HEK293 (cell line): Measurements from ENCODE around the gene DBN1.
A peak's percentile ranks its signal among the peaks of the same experiment; 100 is the strongest.

Experiments
- CTCF ChIA-PET: fragments of 350-600 bp; formaldehyde crosslinking; extraction: SDS; loops from one replicate; lab custom pipeline; 2021; ENCODE audit warnings: antibody characterized with exemption; lab: Yijun Ruan, JAX
- POLR2A ChIA-PET: fragments of 300-600 bp; formaldehyde crosslinking; extraction: SDS; loops from one replicate; lab custom pipeline; 2020; ENCODE audit warnings: antibody characterized with exemption, inconsistent platforms; lab: Yijun Ruan, JAX
- H3K27ac ChIP-seq: fragments of 200-500 bp; sonication (Bioruptor generic); 2 replicates; pipeline ENCODE4 v1.5.1; 2014; ENCODE audit warnings: low read depth, low read length, control low read depth, inconsistent platforms; ENCODE audit errors: extremely low read depth
- H3K36me3 ChIP-seq, 2 experiments: fragments of 200-500 bp in 1 of 2; sonication (Bioruptor generic) in 1 of 2; 1 replicate in 1 of 2; 2 replicates in 1 of 2; pipeline ENCODE4 v1.5.1; 2014 to 2017; ENCODE audit warnings: inconsistent platforms in 2 of 2, low read length in 2 of 2; ENCODE audit not compliant: control insufficient read depth in 2 of 2, insufficient read depth in 1 of 2
- H3K4me1 ChIP-seq: fragments of 200-500 bp; sonication (Bioruptor generic); 2 replicates; pipeline ENCODE4 v1.5.1; 2014; ENCODE audit warnings: mild to moderate bottlenecking, low read length, inconsistent platforms; ENCODE audit not compliant: control insufficient read depth, insufficient read depth
- H3K4me3 ChIP-seq: 2 replicates; pipeline ENCODE4 v1.5.1; 2011; ENCODE audit warnings: low read depth, mild to moderate bottlenecking, control low read depth, low read length, moderate library complexity
- H3K9me3 ChIP-seq: fragments of 200-500 bp; sonication (Bioruptor generic); 2 replicates; pipeline ENCODE4 v1.5.1; 2014; ENCODE audit warnings: low read depth, low read length, inconsistent platforms; ENCODE audit not compliant: control insufficient read depth, insufficient read depth
- HOXD13 ChIP-seq: sonication (generic); formaldehyde crosslinking; IDR thresholded peaks from 2 replicates; pipeline ENCODE4 v1.8.0; 2022; ENCODE audit warnings: missing genetic modification reagents, borderline replicate concordance
- INSM2 ChIP-seq: fragments of 450-650 bp; formaldehyde crosslinking; IDR thresholded peaks from 2 replicates; pipeline ENCODE4 v1.5.1; 2016; ENCODE audit warnings: missing biosample characterization, missing genetic modification characterization
- KLF9 ChIP-seq: fragments of 450-650 bp; formaldehyde crosslinking; IDR thresholded peaks from 2 replicates; pipeline ENCODE4 v1.5.1; 2016; ENCODE audit warnings: missing biosample characterization, missing genetic modification characterization, low read depth
- SP2 ChIP-seq: fragments of 450-650 bp; formaldehyde crosslinking; IDR thresholded peaks from 2 replicates; pipeline ENCODE4 v1.5.1; 2016; ENCODE audit warnings: missing biosample characterization, missing genetic modification characterization
- SP3 ChIP-seq: fragments of 450-650 bp; formaldehyde crosslinking; IDR thresholded peaks from 2 replicates; pipeline ENCODE4 v1.5.1; 2016; ENCODE audit warnings: missing biosample characterization, missing genetic modification characterization
- ZIC2 ChIP-seq: fragments of 450-650 bp; formaldehyde crosslinking; IDR thresholded peaks from 2 replicates; pipeline ENCODE4 v1.5.1; 2016; ENCODE audit warnings: missing biosample characterization, missing genetic modification characterization
- ZNF133 ChIP-seq: fragments of 450-650 bp; formaldehyde crosslinking; IDR thresholded peaks from 2 replicates; pipeline ENCODE4 v1.5.1; 2016; ENCODE audit warnings: missing biosample characterization, missing genetic modification characterization
- ZNF366 ChIP-seq: fragments of 450-650 bp; formaldehyde crosslinking; conservative IDR thresholded peaks from 2 replicates; pipeline ENCODE4 v1.5.1; 2016; ENCODE audit warnings: missing biosample characterization, missing genetic modification characterization
- ZNF391 ChIP-seq: fragments of 450-650 bp; formaldehyde crosslinking; IDR thresholded peaks from 2 replicates; pipeline ENCODE4 v1.5.1; 2016; ENCODE audit warnings: low read depth, missing biosample characterization, missing genetic modification characterization, borderline replicate concordance
- ZNF394 ChIP-seq: fragments of 450-650 bp; formaldehyde crosslinking; IDR thresholded peaks from 2 replicates; pipeline ENCODE4 v1.5.1; 2016; ENCODE audit warnings: missing biosample characterization, missing genetic modification characterization, mild to moderate bottlenecking, moderate library complexity, borderline replicate concordance
- ZNF473 ChIP-seq: fragments of 450-650 bp; formaldehyde crosslinking; IDR thresholded peaks from 2 replicates; pipeline ENCODE4 v1.5.1; 2017; ENCODE audit warnings: missing biosample characterization, missing genetic modification characterization
- ZNF600 ChIP-seq: fragments of 450-650 bp; formaldehyde crosslinking; IDR thresholded peaks from 2 replicates; pipeline ENCODE4 v1.5.1; 2016; ENCODE audit warnings: missing biosample characterization, missing genetic modification characterization
- ZSCAN18 ChIP-seq: fragments of 450-650 bp; formaldehyde crosslinking; IDR thresholded peaks from 2 replicates; pipeline ENCODE4 v1.5.1; 2016; ENCODE audit warnings: missing biosample characterization, missing genetic modification characterization
- TF ChIP-seq, protein P1 (sequence below): fragments of 450-650 bp; formaldehyde crosslinking; IDR thresholded peaks from 2 replicates; pipeline ENCODE4 v1.5.1; 2017; ENCODE audit warnings: missing biosample characterization, missing genetic modification characterization

The DBN1 gene

GRCh38 chr5:177472460-177473442, 683 bp downstream of the DBN1 start (continued):
- TF ChIP-seq, protein P1, sequence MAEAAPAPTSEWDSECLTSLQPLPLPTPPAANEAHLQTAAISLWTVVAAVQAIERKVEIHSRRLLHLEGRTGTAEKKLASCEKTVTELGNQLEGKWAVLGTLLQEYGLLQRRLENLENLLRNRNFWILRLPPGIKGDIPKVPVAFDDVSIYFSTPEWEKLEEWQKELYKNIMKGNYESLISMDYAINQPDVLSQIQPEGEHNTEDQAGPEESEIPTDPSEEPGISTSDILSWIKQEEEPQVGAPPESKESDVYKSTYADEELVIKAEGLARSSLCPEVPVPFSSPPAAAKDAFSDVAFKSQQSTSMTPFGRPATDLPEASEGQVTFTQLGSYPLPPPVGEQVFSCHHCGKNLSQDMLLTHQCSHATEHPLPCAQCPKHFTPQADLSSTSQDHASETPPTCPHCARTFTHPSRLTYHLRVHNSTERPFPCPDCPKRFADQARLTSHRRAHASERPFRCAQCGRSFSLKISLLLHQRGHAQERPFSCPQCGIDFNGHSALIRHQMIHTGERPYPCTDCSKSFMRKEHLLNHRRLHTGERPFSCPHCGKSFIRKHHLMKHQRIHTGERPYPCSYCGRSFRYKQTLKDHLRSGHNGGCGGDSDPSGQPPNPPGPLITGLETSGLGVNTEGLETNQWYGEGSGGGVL (tag by site-specific recombination), result peak; percentile 84
- TF ChIP-seq ZNF473 (tag by site-specific recombination) (no peak), ZNF394 (tag by site-specific recombination) (no peak), ZNF133 (tag by site-specific recombination) (no peak), INSM2 (tag by site-specific recombination) (peak; percentile 39; the same call in 1 of the 2 replicates), ZNF391 (no peak), SP3 (tag by site-specific recombination) (peak; percentile 91), SP2 (peak; percentile 35; the same call in 1 of the 2 replicates), ZNF366 (tag by site-specific recombination) (no peak), KLF9 (tag by site-specific recombination) (peak; percentile 69)

- H3K27ac ChIP-seq, result peak overlapping the region; percentile 82; the same call in 1 of the 2 replicates
- peak overlapping the region; percentile 85 for H3K4me3 ChIP-seq
- peaks cover 3 to 44% of the 10 kb centered on the region in 2 experiments; a peak in 2 of 3 replicates for H3K36me3 ChIP-seq
- H3K9me3 ChIP-seq, result no peaks in the 10 kb centered on the region
- TF ChIP-seq ZSCAN18 (tag by site-specific recombination) (no peak), ZIC2 (tag by site-specific recombination) (peak; percentile 87)
- ChIA-PET CTCF (interaction anchor here (0.8 to 3.1 kb wide), 6 partner anchors 15 to 162 kb away, joined by 3 to 14 read pairs (median 6); no protein-coding TSS in a partner anchor), POLR2A (interaction anchor here (0.7 to 7.3 kb wide), 11 partner anchors 9 to 101 kb away, joined by 3 to 102 read pairs (median 4); partner anchors contain the start of genes DDX41, DOK3 and PDLIM7)
- H3K4me1 ChIP-seq, result peaks cover 4% of the 10 kb centered on the region
Observed at GRCh38 chr5:177471610-177472356, 1.7 kb downstream of the DBN1 start.

GRCh38 chr5:177470759-177471536, 2.5 kb downstream of the DBN1 start:
- ChIA-PET CTCF (interaction anchor here (0.7 to 3.1 kb wide), 4 partner anchors 14 to 25 kb away, joined by 7 to 14 read pairs (median 10); no protein-coding TSS in a partner anchor), POLR2A (interaction anchor here (0.7 to 7.3 kb wide), 6 partner anchors 8 to 100 kb away, joined by 3 to 102 read pairs (median 6); partner anchors contain the start of gene PDLIM7)
- H3K36me3 ChIP-seq, result peaks cover 5 to 53% of the 10 kb centered on the region in 2 experiments; a peak in 2 of 3 replicates
- H3K27ac ChIP-seq, result no peak overlapping the region
- H3K4me3 ChIP-seq, result no peak overlapping the region
- peaks cover 4% of the 10 kb centered on the region for H3K4me1 ChIP-seq
- H3K9me3 ChIP-seq, result no peaks in the 10 kb centered on the region
- TF ChIP-seq ZNF600 (tag by site-specific recombination), result 0 out of 2 replicates have a peak, but pooled peaks have one; percentile 14
- TF ChIP-seq HOXD13 (CRISPR knock-in tag), result no peak
